Progenitor cell of endocrine pancreas (in vitro differentiated cells): ENCODE results near the gene CENPP. TPM values are rescaled to one million over a fixed set of nuclear protein-coding genes. Genes with fewer than 3 reads are reported as not detected.
"Not testable (repeated sequence)": the region's sequence is repeated elsewhere in the genome, so short reads cannot be mapped to it uniquely, and the experiment has no call there.

Source experiments
- DNase-seq: peaks from one replicate; pipeline ENCODE4 v3.0.0; 2021; ENCODE audit warnings: low spot score; ENCODE audit not compliant: unreplicated experiment
- H3K27ac Mint-ChIP-seq: 2 replicates; pipeline ENCODE4 v1.8.0; 2021; ENCODE audit warnings: mild to moderate bottlenecking, moderate library complexity, mixed read lengths
- H3K27me3 Mint-ChIP-seq: 2 replicates; pipeline ENCODE4 v1.8.0; 2021; ENCODE audit warnings: mixed read lengths
- H3K36me3 Mint-ChIP-seq: 2 replicates; pipeline ENCODE4 v1.8.0; 2022; ENCODE audit warnings: mixed read lengths; ENCODE audit not compliant: insufficient read depth
- H3K4me1 Mint-ChIP-seq: 2 replicates; pipeline ENCODE4 v1.8.0; 2021; ENCODE audit warnings: low read depth, mixed read lengths
- H3K4me3 Mint-ChIP-seq: 2 replicates; pipeline ENCODE4 v1.8.0; 2021; ENCODE audit warnings: low read depth, mild to moderate bottlenecking, moderate library complexity, mixed read lengths
- H3K9me3 Mint-ChIP-seq: 2 replicates; pipeline ENCODE4 v1.8.0; 2021; ENCODE audit warnings: low read depth, mixed read lengths
- total RNA-seq: library from RNA; stranded (reverse); gene quantifications from 2 replicates; pipeline ENCODE4 v1.2.1, GENCODE V29; 2021
- TF ChIP-seq, protein P1 (sequence below): fragments of 200-600 bp; sonication (generic); IDR thresholded peaks from one replicate; pipeline ENCODE4 v1.5.0; 2021; ENCODE audit warnings: antibody characterized with exemption, mild to moderate bottlenecking; ENCODE audit not compliant: unreplicated experiment

CENPP gene
- total RNA-seq, 1 donor from 2014 or later: 5.0 TPM

DNA sequence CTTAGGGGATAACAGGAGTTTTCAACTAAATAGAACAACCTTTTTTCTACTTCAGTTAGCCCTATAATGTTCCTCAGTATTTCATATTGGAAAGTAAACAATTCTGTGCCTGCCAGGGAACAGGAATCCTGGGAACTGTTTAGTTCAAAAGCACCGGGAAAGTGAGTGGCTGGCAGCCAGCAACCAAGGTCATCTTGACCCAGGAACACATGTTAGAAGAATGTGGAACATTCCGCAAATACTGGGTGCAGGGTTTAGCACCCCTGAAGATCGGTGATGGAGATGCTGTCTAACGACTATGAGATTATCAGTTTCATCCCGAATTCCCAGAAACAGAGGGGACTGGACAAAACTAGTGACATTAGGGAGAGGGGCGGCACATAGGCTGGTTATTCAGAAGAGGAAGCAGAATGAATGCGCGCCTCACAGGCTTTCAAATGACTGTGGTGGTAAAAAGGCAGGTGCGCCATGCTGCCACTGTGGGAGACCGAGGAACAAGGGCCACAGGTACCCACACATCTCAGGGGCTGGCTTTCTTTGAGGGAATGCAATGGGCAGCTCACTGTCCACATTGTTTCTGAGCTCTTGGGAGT, 293.0 kb downstream of the CENPP start:
- Mint-ChIP-seq H3K4me1 (no peaks in the 10 kb centered on the region), H3K27me3 (no peaks in the 10 kb centered on the region), H3K36me3 (peaks cover 14% of the 10 kb centered on the region), H3K4me3 (no peak overlapping the region), H3K27ac (no peak overlapping the region), H3K9me3 (no peaks in the 10 kb centered on the region)
- DNase-seq: no peak
- TF ChIP-seq, protein P1, sequence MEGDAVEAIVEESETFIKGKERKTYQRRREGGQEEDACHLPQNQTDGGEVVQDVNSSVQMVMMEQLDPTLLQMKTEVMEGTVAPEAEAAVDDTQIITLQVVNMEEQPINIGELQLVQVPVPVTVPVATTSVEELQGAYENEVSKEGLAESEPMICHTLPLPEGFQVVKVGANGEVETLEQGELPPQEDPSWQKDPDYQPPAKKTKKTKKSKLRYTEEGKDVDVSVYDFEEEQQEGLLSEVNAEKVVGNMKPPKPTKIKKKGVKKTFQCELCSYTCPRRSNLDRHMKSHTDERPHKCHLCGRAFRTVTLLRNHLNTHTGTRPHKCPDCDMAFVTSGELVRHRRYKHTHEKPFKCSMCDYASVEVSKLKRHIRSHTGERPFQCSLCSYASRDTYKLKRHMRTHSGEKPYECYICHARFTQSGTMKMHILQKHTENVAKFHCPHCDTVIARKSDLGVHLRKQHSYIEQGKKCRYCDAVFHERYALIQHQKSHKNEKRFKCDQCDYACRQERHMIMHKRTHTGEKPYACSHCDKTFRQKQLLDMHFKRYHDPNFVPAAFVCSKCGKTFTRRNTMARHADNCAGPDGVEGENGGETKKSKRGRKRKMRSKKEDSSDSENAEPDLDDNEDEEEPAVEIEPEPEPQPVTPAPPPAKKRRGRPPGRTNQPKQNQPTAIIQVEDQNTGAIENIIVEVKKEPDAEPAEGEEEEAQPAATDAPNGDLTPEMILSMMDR: no peak

DNA sequence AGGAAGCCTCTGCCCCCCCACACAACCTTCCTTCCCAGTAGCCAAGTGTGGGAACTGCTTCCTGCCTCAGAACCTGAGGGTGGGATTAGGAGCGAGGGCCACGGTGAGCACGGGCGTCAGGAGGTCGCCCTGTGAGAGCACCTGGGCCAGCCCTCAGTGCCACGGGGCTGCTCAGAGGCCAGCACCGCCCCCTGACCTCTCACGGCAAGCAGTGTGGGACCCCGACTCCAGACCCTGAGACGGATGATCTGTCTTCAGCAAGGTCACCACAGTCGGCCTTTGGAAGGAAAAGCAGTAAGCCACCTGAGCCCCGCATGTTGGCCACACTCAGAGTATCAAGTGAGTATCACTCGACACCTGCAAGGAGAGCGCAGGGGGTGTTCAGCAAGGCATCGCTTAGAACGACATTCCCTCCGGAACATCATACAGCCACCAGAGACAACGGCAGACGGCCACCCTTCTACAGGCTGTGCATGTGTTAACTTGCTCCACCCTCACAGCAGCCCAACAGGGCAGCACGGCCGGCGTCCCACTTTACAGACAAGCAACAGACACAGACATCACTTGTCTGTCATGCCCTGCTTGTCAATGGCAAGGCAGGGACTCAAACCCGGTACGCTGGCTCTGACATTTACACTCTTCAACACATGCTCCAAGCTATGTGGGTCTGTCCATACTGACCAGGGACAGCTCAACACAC, 294.0 kb downstream of the CENPP start:
- Mint-ChIP-seq H3K27ac (no peak overlapping the region), H3K4me1 (no peaks in the 10 kb centered on the region), H3K9me3 (no peaks in the 10 kb centered on the region), H3K36me3 (peaks cover 14% of the 10 kb centered on the region), H3K4me3 (no peak overlapping the region), H3K27me3 (no peaks in the 10 kb centered on the region)
- DNase-seq: no peak
- TF ChIP-seq, protein P1: no peak

DNA sequence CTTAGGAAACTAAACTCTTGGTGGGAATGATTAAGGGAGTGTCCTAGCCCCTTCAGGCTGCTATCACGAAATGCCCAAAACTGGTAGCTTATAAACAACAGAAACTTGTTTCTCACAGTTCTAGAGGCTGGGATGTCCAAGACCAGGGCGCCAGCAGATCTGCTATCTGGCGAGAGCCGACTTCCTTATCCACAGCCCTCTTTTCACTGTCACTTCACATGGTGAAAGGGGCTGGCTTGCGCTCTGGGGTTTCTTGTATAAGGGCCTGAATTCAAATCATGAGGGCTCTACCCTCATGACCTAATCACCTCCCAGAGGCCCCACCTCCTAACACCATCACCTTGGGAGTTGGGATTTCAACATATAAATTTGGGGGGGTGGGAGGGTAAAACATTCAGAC, 295.1 kb downstream of the CENPP start:
- H3K36me3 Mint-ChIP-seq: peaks cover 11% of the 10 kb centered on the region
- no peak overlapping the region for H3K4me3 Mint-ChIP-seq
- H3K4me1 Mint-ChIP-seq: no peaks in the 10 kb centered on the region
- DNase-seq: no peak
- H3K27me3 Mint-ChIP-seq: no peaks in the 10 kb centered on the region
- H3K9me3 Mint-ChIP-seq: no peaks in the 10 kb centered on the region
- TF ChIP-seq, protein P1: no peak
- no peak overlapping the region for H3K27ac Mint-ChIP-seq

DNA sequence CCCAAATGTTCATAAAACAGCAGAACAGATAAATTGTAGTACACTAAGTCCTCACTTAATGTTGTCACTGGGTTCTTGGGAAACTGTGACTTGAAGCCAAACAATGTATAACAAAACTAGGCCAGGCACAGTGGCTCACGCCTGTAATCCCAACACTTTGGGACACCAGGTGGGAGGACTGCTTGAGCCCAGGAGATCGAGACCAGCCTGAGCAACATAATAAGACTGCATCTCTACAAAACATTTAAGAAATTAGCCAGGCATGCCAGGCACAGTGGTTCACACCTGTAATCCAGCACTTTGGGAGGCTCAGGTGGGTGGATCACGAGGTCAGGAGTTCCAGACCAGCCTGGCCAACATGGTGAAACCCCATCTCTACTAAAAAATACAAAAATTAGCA, 298.2 kb downstream of the CENPP start:
- DNase-seq, H3K27ac Mint-ChIP-seq, H3K4me3 Mint-ChIP-seq, H3K4me1 Mint-ChIP-seq, H3K27me3 Mint-ChIP-seq, H3K9me3 Mint-ChIP-seq: not testable (repeated sequence)
- H3K36me3 Mint-ChIP-seq: peaks cover 16% of the 10 kb centered on the region

DNA sequence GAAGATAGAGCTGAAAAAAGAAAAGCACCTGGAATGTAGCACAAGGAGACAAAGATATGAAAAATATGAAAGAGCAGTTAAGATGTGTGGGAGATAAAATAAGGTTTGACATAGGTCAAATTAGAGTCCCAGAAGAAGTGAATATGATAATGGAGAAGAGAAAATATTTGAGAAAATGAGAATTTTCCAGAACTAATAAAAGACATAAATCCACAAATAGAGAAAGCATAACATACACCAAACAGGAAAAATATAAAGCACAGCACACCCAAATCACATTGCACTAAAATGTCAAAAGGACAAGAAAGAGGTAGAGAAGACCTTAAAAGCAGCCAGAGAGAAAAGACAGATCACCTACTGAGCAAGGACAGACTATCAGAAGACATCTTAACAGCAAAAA, 300.7 kb downstream of the CENPP start:
- Mint-ChIP-seq H3K4me1 (no peaks in the 10 kb centered on the region), H3K27ac (no peak overlapping the region), H3K9me3 (peaks cover 4% of the 10 kb centered on the region), H3K27me3 (no peaks in the 10 kb centered on the region), H3K4me3 (no peak overlapping the region), H3K36me3 (peaks cover 19% of the 10 kb centered on the region)
- TF ChIP-seq, protein P1: no peak
- no peak for DNase-seq

DNA sequence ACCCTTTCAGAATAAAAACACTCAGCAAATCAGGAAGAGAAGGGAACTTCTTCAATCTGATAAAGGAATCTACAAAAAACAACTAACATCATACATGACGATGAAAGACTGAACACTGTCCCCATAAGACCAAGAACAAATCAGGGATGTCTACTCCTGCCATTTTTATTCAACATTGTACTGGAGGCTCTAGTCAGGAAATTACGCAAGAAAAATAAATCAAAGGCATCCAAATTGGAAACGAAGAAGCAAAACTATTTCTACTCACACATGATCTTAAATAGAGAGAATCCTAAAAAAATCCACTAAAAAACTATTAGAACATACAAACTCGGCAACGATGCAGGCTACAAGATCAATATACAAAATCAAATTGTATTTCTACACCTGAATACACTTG, 301.9 kb downstream of the CENPP start:
- TF ChIP-seq, protein P1: no peak
- H3K27ac Mint-ChIP-seq: no peak overlapping the region
- no peaks in the 10 kb centered on the region for H3K4me1 Mint-ChIP-seq
- DNase-seq: no peak
- no peak overlapping the region for H3K4me3 Mint-ChIP-seq
- peaks cover 4% of the 10 kb centered on the region for H3K9me3 Mint-ChIP-seq
- H3K36me3 Mint-ChIP-seq: peaks cover 22% of the 10 kb centered on the region
- no peaks in the 10 kb centered on the region for H3K27me3 Mint-ChIP-seq
